Activated CD8-positive, alpha-beta memory T cell treated with anti-CD3 and anti-CD28 coated beads, Interleukin-2, amount 50 U/mL, for 4 hours (primary cell): ENCODE data around the gene PLEKHH3.

ENCODE experiments used
- DNase-seq: peaks from one replicate; pipeline ENCODE4 v3.0.0-alpha.2; 2020

Gene PLEKHH3

GRCh38 chr17:42686520-42687128 lies 9.8 kb upstream of the PLEKHH3 start:
- no peak for DNase-seq

- DNase-seq = no peak
Observed at GRCh38 chr17:42685831-42686230, 9.0 kb upstream of the PLEKHH3 start.

GRCh38 chr17:42684929-42685556 lies 8.2 kb upstream of the PLEKHH3 start:
- no peak for DNase-seq

- no peak for DNase-seq
Observed at GRCh38 chr17:42683407-42684034, 6.7 kb upstream of the PLEKHH3 start.

- DNase-seq = no peak
Observed at GRCh38 chr17:42682722-42683403, 6.1 kb upstream of the PLEKHH3 start.

- no peak for DNase-seq
Observed at GRCh38 chr17:42681976-42682721, 5.4 kb upstream of the PLEKHH3 start, which contains the start of gene CNTNAP1. Gene CNTNAP1, plus strand, starts transcription at chr17:42682531. Its CDS starts 299 bp downstream, at chr17:42682830.

- no peak for DNase-seq
Observed at GRCh38 chr17:42680331-42680808, 3.6 kb upstream of the PLEKHH3 start.

GRCh38 chr17:42679492-42680330 lies 2.9 kb upstream of the PLEKHH3 start:
- DNase-seq = peak; percentile 74

GRCh38 chr17:42678951-42679491 lies 2.2 kb upstream of the PLEKHH3 start:
- DNase-seq = no peak

GRCh38 chr17:42677921-42678781 lies 1.4 kb upstream of the PLEKHH3 start:
- DNase-seq = peak; percentile 78

- peak; percentile 98 for DNase-seq
Observed at GRCh38 chr17:42677012-42677857, 441 bp upstream of the PLEKHH3 start.

- DNase-seq = no peak
Observed at GRCh38 chr17:42675965-42676423, 800 bp downstream of the PLEKHH3 start.

- no peak for DNase-seq
Observed at GRCh38 chr17:42675348-42675964, 1.3 kb downstream of the PLEKHH3 start.

GRCh38 chr17:42674755-42675347 lies 1.9 kb downstream of the PLEKHH3 start:
- DNase-seq = no peak

GRCh38 chr17:42673885-42674754 lies 2.7 kb downstream of the PLEKHH3 start:
- DNase-seq = no peak

GRCh38 chr17:42673266-42673884 lies 3.4 kb downstream of the PLEKHH3 start:
- DNase-seq = no peak

- no peak for DNase-seq
Observed at GRCh38 chr17:42672038-42672437, 4.8 kb downstream of the PLEKHH3 start.
